HG03457 (cell line): Measurements from ENCODE around the gene CBLN1.
"Not testable (repeated sequence)": the region's sequence is repeated elsewhere in the genome, so short reads cannot be mapped to it uniquely, and the experiment has no call there.

Source experiments
- ATAC-seq: cut with Tn5 transposase; IDR thresholded peaks from one replicate; pipeline ENCODE4 v1.9.1; 2021; ENCODE audit warnings: moderate number of reproducible peaks; ENCODE audit not compliant: unreplicated experiment

Gene CBLN1

DNA sequence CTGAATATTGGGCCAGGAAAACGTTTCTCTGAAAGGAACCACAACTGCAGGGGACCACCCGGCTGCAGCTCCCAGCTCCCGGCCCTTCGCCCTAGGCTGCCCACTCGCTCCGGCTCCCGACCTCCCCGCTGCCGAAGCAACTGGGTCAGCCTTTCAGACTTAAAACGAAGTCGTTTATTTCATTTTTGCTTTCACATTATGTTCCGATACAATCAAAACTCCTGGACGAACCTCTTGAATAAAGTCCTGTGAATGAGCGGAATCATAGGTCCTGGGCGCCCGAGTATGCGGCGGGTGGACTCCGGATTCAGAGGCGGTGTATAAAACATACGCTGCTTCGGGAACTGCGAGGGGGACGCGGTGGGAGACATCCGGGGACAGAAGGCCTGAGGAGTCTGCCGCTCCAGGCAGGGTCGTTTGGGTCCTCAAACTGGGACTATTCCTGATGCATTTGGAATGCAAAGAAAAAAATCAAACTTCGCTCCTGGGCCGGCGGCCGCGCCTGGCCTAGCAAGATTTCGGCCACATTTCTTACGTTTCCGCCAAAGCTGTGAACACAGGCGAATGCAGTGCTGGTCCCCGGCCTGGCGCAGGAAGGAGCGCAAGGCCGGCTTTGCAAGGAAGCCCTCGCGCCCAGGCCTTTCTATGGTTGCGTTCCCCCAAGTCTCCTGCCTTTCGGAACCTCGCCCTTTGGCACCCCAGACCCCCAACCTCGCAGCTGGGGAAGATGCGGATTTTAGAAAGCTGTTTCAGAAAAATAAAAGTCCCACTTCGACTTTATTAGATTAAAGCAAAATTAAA, 3.7 kb downstream of the CBLN1 start:
- ATAC-seq: no peak

DNA sequence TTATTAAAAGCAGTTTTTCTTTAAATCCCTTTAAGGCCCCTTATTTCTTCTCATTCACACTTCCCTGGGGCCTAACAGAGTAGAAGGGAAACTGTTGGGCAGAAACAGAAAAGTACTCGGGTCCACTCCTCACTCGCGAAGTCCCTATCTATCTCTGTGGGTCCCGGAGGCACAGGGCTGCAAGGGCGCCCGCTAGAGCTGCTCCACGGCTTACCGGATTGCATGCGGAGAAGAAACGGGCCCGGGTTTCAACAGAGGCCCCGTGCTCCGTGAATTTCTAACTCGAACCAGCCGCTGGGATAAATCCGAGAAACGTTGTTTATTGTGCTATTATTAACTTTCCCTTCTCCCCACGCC, 4.3 kb downstream of the CBLN1 start:
- ATAC-seq: no peak

DNA sequence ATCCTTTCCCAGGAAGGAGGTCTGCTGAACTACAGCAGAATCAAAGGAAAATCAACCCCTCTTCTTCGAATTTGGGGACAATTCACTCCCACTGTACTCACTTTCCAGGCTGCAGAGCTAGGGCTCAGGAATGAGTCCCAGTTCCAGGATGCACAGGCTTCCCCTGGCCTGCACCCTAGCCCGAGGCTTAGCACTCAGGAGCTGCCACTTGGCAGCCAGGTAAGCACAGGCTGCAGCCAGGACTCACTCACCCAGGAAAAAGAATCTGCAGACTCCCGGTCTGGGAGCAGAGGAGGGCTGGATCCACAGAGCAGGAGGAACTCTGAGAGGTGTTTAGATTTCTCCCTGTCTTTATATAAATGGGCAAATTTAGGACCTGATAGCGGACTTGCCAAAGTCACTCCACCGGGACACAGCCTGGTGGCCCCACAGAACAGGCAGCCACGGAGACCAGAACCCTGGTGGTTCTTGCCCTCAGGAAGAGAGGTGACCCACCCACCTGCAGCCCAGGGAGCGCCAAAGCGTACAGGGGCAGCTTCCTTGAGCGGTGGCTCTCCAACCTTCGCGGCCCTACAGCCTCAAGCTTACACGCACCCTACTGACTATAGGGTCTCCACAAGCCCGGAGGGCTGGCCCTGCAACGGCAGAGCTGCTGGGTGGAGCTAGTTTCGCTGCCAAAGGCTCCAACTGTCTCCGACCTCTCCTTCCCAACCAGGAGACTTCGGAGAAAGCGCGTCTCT, 4.8 kb downstream of the CBLN1 start:
- no peak for ATAC-seq

DNA sequence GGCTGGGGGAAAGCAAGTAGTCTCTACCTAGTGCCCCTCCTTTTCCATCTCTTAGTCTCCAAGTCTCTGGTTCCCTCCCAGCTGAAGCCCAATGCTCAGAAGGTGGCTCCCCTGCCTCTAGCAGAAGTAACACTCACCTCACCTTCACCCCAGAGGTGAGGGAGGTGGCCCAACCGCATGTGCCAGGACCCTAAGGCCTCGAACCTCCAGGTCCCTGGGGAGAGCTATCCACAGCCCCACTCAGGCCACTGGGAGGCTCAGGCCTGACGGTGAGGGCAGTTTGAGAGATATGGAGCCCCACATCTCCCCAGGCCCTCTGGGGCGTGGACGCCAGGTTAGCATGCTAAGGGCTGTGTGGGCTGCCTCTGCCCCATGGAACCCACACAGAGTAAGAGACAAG, 5.8 kb downstream of the CBLN1 start:
- ATAC-seq: no peak

DNA sequence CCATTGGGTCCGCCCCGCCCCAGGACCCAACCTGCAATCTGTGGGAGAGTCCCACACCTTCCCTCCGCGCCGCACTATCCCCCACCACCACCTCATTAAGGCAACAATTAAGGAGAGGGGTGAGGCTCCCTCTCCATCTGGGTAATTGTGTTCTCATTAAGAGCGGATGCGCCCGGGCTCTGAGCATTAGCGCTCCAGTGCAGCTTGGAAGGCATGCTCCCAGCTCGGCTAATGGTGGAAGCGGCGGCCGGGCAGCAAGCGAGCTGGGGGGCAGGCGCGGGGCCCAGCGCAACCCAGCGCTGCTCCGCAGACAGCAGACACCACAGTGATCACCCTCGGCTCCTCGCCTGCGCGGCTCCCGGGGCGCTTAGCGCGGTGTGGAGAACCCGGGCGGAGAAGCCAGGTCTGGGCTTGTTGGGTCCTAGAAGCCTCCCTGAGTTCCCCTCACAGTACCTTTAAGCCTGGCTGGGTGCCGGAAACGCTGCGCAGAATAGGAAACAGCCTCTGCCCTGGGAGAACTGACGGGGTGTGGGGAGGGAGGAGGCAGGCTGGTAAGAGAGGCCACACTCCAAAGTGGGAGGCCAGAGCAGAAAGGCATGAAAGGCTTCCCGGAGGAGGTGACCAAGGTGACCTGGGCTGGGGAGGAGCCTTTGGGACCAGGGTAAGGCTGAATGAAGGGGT, 6.4 kb downstream of the CBLN1 start:
- ATAC-seq: no peak

DNA sequence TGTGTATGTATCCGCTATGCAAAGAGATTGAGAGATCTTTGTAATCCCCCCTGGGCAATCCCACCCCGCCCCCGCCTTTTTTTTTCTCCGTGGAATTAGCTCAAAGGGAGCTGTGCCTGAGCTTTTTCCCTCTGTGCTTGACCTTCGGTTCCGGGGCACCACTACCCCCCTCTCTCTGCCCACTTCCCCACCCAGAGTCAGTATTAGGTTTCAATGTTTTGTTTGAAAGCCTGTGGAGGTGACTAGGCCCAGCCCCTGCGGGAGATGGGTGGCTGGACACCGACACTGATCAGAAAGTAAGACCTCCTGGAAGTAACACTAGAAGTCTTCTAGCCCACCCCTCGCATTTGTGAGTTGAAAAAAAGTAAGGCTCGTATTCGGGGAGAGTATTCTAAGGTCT, 7.0 kb downstream of the CBLN1 start:
- no peak for ATAC-seq

DNA sequence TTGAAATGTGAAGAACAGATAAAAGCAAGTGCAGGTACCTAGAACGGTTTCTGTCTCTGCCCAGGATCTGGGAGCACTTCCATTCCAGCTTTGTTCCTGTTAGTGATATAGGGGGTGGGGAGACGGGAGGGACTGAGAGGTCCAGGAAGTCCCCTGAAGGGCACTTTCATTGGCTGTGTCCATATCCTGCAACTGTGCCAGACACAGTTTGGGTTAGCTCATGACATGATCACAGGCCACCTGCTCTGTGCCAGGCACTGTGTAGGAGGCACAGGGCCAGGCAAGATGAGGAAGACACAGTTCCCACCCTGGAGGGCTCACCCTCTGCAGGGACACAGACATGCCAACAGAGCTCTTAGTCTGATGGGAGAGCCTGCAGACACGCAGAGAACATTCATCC, 7.9 kb downstream of the CBLN1 start:
- ATAC-seq: no peak

DNA sequence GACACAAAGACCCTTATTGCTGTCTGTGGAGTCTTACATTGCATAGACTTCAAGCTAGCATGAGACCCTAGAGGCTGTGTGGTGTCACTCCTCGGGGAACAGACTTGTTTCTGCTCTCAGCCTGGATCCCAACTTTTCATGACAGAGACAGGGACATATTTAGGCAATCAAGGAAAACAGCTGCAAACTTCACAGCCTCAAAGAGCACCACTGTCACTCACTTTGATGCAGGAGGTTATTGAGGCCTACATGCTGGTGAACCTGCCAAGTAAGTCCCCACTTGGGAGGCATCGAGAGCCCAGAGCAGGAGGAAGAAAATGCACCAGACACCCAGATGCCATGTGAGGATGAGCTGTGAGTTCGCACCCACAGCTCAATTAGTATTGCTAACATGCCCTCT, 10.3 kb downstream of the CBLN1 start:
- no peak for ATAC-seq

DNA sequence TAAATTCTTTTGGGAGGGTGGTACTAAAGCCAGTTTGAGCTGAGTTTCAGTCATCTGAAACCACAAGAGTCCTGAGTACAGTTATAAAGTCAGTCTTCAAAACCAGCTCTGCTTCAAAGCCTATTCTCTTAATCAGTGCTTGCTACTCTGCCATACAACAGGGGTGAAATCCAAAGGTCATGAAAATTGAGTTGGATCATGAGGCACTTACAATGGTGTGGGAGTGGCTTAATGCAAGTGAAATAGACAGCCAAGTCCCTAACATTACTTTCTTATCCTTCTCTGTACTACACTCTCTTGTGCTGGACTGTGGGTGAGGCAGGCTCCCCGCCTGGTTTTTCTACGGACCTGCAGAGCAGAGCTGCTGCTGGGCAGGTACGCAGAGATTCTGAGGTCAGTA, 12.4 kb downstream of the CBLN1 start:
- ATAC-seq: no peak

DNA sequence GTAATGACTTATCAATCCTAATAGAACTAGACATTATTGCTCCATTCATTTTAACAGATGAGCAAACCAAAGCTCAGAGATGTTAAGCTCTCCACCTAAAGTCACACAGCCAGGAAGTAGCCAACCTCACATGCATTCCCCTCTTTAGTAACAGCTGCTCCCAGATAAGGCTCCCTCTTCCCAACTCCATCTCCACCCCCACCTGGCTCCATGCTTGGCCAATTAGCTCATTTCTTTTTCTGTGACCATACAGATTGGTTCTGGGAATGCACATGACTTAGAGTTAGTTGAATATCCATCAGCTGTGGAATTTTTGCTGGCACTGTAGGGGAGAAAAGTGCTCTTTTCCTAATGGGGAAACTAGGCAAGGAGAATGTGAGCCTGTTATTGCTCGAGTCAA, 13.0 kb downstream of the CBLN1 start:
- ATAC-seq: no peak

DNA sequence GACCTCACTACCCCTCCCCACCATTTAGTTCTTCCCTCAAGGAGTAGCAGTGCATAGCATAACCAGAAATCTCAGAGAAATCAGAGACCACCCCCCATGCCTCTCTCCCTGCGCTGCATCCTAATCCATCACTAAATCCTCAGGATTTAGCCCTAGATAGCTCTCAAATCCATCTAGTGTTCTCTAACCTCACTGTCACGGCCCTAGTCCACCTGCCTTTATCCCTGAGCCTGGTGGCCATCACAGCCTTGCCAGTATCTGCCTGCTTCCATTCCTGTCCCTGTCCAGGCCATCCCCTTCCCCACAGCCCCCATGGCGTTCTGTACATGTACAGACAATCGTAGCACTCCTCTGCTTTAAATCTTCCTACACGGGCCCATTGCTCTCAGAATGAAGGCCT, 19.1 kb downstream of the CBLN1 start:
- ATAC-seq: no peak

DNA sequence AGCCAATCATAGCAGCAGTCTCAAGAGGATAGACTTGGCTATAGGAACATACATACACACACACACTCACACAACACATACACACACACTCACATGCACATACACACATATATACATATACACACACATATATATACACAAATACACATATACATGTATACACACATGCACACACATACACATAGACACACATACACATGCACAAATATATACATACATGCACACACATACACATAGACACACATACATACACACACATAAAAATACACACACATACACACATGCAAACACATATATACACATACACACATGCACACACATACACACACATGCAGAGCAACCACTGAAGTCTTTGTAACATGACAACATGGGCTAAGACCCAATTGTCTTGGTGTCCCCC, 19.7 kb downstream of the CBLN1 start:
- ATAC-seq: no peak

DNA sequence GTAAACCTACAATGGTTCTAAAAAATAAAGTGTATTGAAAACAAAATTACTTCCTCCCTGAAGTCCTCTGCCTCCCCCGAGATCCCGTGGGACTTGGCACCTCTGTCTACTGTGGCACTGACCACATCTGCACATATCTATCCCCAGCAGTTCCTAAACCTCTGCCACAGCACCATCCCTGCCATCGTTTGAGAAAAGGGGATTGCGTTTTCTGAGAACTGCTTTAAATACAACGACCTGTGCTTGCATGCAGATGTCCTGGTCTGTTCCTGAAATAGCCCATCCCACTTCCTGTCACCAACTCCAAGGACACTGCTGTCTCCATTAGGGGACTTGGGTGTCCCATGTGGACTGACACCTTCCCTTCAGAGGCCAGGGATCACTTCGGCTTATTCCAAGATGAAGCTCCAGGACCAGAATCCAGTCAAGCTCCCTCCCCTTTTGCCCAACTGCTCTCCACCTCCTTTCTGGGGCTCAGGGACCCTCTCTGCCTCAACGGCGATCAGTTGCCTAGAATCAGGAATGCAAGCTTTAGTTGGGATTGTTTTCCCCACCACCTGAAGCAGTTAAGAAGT, 20.6 kb downstream of the CBLN1 start:
- ATAC-seq: no peak

DNA sequence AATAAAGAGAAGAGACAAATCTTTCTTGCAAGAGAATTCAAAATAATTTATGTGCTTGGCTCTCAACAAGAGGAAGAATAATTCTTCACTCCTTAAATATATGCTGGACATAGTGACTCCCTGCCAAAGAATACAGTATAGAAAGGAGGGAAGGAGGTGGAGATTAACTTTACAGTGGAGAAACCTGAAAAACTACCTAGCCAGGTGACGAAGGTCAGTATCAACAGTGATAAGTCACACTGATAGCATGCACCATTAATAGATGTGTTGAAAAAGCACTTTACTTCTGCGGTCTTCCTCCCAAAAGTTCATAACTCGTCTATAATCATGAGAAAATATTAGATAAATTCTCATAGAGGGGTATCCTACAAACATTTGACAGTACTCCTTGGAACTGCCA, 21.4 kb downstream of the CBLN1 start:
- no peak for ATAC-seq

DNA sequence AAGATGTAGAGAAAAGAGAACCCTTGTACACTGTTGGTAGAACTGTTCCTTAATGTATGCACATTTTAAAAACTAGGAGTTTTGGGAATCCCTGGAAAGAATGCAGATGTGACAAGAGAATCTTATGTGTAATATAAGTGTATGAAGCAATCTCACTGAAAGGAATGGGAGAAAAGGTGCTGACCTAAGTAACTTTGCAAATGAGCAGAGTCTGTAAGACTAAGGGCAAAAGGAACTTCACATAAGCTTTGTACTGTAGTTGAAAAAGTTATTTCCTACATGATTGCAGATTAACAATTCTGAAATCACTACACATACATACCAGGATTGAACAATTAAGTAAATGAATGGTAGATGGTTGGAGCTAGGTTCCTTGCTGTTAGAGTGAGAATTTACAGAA, 22.3 kb downstream of the CBLN1 start:
- ATAC-seq: no peak

DNA sequence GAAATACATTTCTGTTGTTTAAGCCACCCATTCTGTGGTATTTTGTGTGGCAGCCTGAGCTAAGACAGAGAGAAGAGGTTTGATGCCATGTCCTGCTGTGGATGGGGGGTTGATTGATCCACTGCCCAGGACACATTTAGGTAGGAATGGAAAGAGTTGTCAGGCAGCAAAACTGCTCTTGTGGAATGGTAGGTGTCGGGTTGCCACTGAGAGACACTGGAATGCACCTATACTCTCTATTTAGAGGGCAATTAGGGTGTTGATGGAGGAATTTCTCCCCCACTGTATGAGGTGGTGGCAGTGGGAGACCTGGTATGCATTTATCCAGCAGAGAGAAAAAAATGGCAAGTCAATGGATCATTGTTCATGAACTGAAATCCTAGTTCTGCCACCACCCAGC, 30.9 kb downstream of the CBLN1 start:
- no peak for ATAC-seq

DNA sequence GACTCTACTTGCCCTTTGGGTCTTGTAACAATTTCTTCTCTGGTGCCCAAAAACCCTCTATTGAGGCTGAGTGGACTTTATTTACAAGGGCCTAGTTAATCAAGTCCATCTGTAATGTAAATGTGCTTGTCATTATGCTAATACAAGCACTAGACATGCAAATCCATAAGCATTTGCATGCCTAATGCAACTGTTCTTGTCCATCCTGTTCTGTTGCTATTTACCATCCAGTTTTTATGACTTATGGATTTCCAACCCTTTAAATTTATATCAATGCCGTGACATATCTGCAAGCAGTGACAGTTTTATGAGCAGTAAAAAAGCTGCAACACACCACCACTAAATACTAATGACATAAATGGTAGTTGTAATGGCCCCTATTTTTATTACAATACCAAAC, 33.4 kb downstream of the CBLN1 start:
- ATAC-seq: no peak

DNA sequence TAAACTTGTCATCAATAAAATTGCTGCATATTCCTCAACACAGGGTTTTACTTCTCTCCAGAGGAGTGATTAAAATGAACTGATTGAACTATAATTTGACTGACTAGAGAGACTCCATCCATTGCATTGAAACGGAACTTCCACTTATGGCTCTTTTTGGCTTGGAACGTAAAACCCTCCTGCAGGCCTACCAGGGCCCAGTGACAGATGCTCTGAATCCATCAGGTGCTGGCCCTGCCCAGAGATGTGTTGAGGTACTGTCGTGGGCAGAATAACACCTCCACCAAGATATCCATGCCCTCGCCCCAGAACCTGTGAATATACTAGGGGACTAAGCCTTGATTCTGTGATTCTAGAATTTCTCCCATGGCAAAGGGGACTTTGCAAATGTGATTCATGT, 45.4 kb downstream of the CBLN1 start:
- ATAC-seq: no peak

DNA sequence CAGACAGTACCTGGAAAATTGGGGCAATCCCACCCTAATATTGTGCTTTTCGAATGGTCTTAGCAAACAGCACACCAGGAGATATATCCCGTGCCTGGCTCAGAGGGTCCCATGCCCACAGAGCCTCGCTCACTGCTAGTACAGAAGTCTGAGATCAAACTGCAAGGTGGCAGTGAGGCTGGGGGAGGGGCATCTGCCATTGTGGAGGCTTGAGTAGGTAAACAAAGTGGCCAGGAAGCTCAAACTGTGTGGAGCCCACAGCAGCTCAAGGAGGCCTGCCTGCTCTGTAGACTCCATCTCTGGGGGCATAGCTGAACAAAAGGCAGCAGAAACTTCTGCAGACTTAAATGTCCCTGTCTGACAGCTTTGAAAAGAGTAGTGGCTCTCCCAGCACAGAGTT, 53.3 kb downstream of the CBLN1 start:
- ATAC-seq: not testable (repeated sequence)
